H9 (cell line): ENCODE results near the gene ENTPD6. TPM values are rescaled to one million over a fixed set of nuclear protein-coding genes. Genes with fewer than 3 reads are reported as not detected.

Source experiments
- DNase-seq: peaks from one replicate; pipeline ENCODE4 v3.0.0-alpha.2; 2017
- H2AFZ ChIP-seq: one replicate; pipeline ENCODE4 v1.6.1; 2013; ENCODE audit warnings: mild to moderate bottlenecking, low read length, control low read depth, moderate library complexity
- H2AK5ac ChIP-seq: 2 replicates; pipeline ENCODE4 v1.6.1; 2013; ENCODE audit warnings: low read length, control low read depth, mixed read lengths; ENCODE audit not compliant: insufficient read length
- H2BK120ac ChIP-seq: one replicate; pipeline ENCODE4 v1.6.1; 2013; ENCODE audit warnings: low read depth, mild to moderate bottlenecking, low read length, control low read depth, inconsistent platforms; ENCODE audit not compliant: poor library complexity, severe bottlenecking
- H2BK12ac ChIP-seq: 2 replicates; pipeline ENCODE4 v1.6.1; 2013; ENCODE audit warnings: low read length, control low read depth, mixed read lengths, low read depth; ENCODE audit not compliant: insufficient read length
- H2BK15ac ChIP-seq: 2 replicates; pipeline ENCODE4 v1.6.1; 2013; ENCODE audit warnings: low read depth, low read length, control low read depth
- H2BK20ac ChIP-seq: one replicate; pipeline ENCODE4 v1.6.1; 2013; ENCODE audit warnings: low read depth, mild to moderate bottlenecking, low read length, control low read depth, inconsistent platforms; ENCODE audit not compliant: poor library complexity, severe bottlenecking
- H2BK5ac ChIP-seq: 2 replicates; pipeline ENCODE4 v1.6.1; 2013; ENCODE audit warnings: low read length, control low read depth, mixed read lengths; ENCODE audit not compliant: insufficient read length
- H3K14ac ChIP-seq: 2 replicates; pipeline ENCODE4 v1.6.1; 2013; ENCODE audit warnings: low read length, control low read depth; ENCODE audit not compliant: insufficient read depth
- H3K18ac ChIP-seq: 2 replicates; pipeline ENCODE4 v1.6.1; 2013; ENCODE audit warnings: low read depth, mild to moderate bottlenecking, mixed read lengths, low read length, control low read depth; ENCODE audit not compliant: insufficient read length
- H3K23ac ChIP-seq: 2 replicates; pipeline ENCODE4 v1.6.1; 2013; ENCODE audit warnings: low read length, control low read depth, mixed read lengths, low read depth; ENCODE audit not compliant: insufficient read length
- H3K23me2 ChIP-seq: 2 replicates; pipeline ENCODE4 v1.6.1; 2013; ENCODE audit warnings: low read depth, mild to moderate bottlenecking, mixed read lengths, low read length, control low read depth; ENCODE audit not compliant: insufficient read length, poor library complexity, severe bottlenecking
- H3K27ac ChIP-seq: 2 replicates; pipeline ENCODE4 v1.5.1; 2013; ENCODE audit warnings: low read length, control low read depth, mixed read lengths, low read depth; ENCODE audit not compliant: insufficient read length
- H3K27me3 ChIP-seq: 2 replicates; pipeline ENCODE4 v1.6.1; 2013; ENCODE audit warnings: low read length, control low read depth, inconsistent platforms; ENCODE audit not compliant: insufficient read depth
- H3K4ac ChIP-seq: 2 replicates; pipeline ENCODE4 v1.6.1; 2013; ENCODE audit warnings: low read depth, mild to moderate bottlenecking, control low read depth, inconsistent platforms, low read length, moderate library complexity
- H3K4me1 ChIP-seq: 2 replicates; pipeline ENCODE4 v1.6.1; 2013; ENCODE audit warnings: low read length, control low read depth, inconsistent platforms; ENCODE audit not compliant: insufficient read depth
- H3K4me2 ChIP-seq: 2 replicates; pipeline ENCODE4 v1.6.1; 2013; ENCODE audit warnings: low read length, control low read depth, mixed read lengths; ENCODE audit not compliant: insufficient read length, insufficient read depth
- H3K56ac ChIP-seq: 2 replicates; pipeline ENCODE4 v1.6.1; 2013; ENCODE audit warnings: low read depth, mild to moderate bottlenecking, mixed read lengths, low read length, control low read depth; ENCODE audit not compliant: insufficient read length
- H3K79me1 ChIP-seq: 2 replicates; pipeline ENCODE4 v1.6.1; 2013; ENCODE audit warnings: low read depth, mild to moderate bottlenecking, moderate library complexity, low read length, control low read depth, inconsistent platforms; ENCODE audit not compliant: insufficient read depth, poor library complexity, severe bottlenecking
- H3K79me2 ChIP-seq: 2 replicates; pipeline ENCODE4 v1.6.1; 2013; ENCODE audit warnings: low read length, control low read depth, inconsistent platforms; ENCODE audit not compliant: insufficient read depth
- H3K9ac ChIP-seq: 2 replicates; pipeline ENCODE4 v1.6.1; 2013; ENCODE audit warnings: low read length, control low read depth, mixed read lengths; ENCODE audit not compliant: insufficient read length; ENCODE audit errors: extremely low read depth
- H3K9me3 ChIP-seq: one replicate; pipeline ENCODE4 v1.6.1; 2013; ENCODE audit warnings: low read depth, low read length, inconsistent platforms; ENCODE audit not compliant: control insufficient read depth
- H3T11ph ChIP-seq: one replicate; pipeline ENCODE4 v1.6.1; 2013; ENCODE audit warnings: mild to moderate bottlenecking, low read length, control low read depth, inconsistent platforms
- H4K20me1 ChIP-seq: one replicate; pipeline ENCODE4 v1.6.1; 2013; ENCODE audit not compliant: control insufficient read depth, insufficient read length, insufficient read depth
- H4K5ac ChIP-seq: 2 replicates; pipeline ENCODE4 v1.6.1; 2013; ENCODE audit warnings: low read depth, mild to moderate bottlenecking, mixed read lengths, low read length, control low read depth; ENCODE audit not compliant: insufficient read length
- H4K8ac ChIP-seq: replicated peaks from 2 replicates; pipeline ENCODE4 v1.6.1; 2013; ENCODE audit warnings: low read length, control low read depth, mixed read lengths, low read depth; ENCODE audit not compliant: insufficient read length
- H4K91ac ChIP-seq: 2 replicates; pipeline ENCODE4 v1.6.1; 2013; ENCODE audit warnings: low read depth, mild to moderate bottlenecking, moderate library complexity, mixed read lengths, low read length, control low read depth; ENCODE audit not compliant: insufficient read length
- H3K27ac Mint-ChIP-seq, 3 experiments: 2 replicates in 2 of 3; 3 replicates in 1 of 3; pipeline ENCODE4 v1.8.0; 2020 to 2021; ENCODE audit warnings: mixed read lengths in 3 of 3, mild to moderate bottlenecking in 1 of 3, moderate library complexity in 1 of 3
- H3K27me3 Mint-ChIP-seq: 2 replicates; pipeline ENCODE4 v1.8.0; 2021; ENCODE audit warnings: low read depth, mild to moderate bottlenecking, moderate library complexity, mixed read lengths
- H3K36me3 Mint-ChIP-seq, 3 experiments: 2 replicates in 2 of 3; 3 replicates in 1 of 3; pipeline ENCODE4 v1.8.0; 2020 to 2021; ENCODE audit warnings: low read depth in 3 of 3, mixed read lengths in 3 of 3; ENCODE audit not compliant: insufficient read depth in 1 of 3
- H3K4me1 Mint-ChIP-seq, 2 experiments: 2 replicates each; pipeline ENCODE4 v1.8.0; 2020; ENCODE audit warnings: mixed read lengths in 2 of 2
- H3K4me3 Mint-ChIP-seq, 2 experiments: 2 replicates in 1 of 2; 3 replicates in 1 of 2; pipeline ENCODE4 v1.8.0; 2020 to 2021; ENCODE audit warnings: mild to moderate bottlenecking in 2 of 2, mixed read lengths in 2 of 2, moderate library complexity in 1 of 2
- H3K9me3 Mint-ChIP-seq, 2 experiments: 2 replicates in 1 of 2; 3 replicates in 1 of 2; pipeline ENCODE4 v1.8.0; 2020; ENCODE audit warnings: mild to moderate bottlenecking in 2 of 2, mixed read lengths in 2 of 2, moderate library complexity in 1 of 2
- CTCF ChIP-seq: fragments of 200-600 bp; sonication (generic); conservative IDR thresholded peaks from 3 replicates; pipeline ENCODE4 v1.8.0; 2021; ENCODE audit warnings: antibody characterized with exemption, mild to moderate bottlenecking
- WGBS: extraction: QIAGEN DNeasy Blood & Tissue Kit; methylation state at CpG from one replicate; pipeline ENCODE4 v1.1.7; 2013; ENCODE audit warnings: missing lambda C conversion rate, low lambda C conversion rate, mixed read lengths; ENCODE audit not compliant: insufficient read length; ENCODE audit errors: extremely low coverage; 5-methylcytosine and 5-hydroxymethylcytosine counted together
- total RNA-seq: library from RNA; stranded (reverse); gene quantifications from 2 replicates; pipeline ENCODE4 v1.2.1, GENCODE V29; 2021

The ENTPD6 gene
- total RNA-seq, 1 experiment from 2014 or later: 57.4 TPM

GRCh38 chr20:25246182-25246999 is 50.9 kb downstream of the ENTPD6 start:
- no peak overlapping the region for H2AFZ ChIP-seq

More at GRCh38 chr20:25246182-25246999, 50.9 kb downstream of the ENTPD6 start:
- Histone ChIP-seq H4K91ac (no peak overlapping the region), H3K9ac (no peak overlapping the region), H3T11ph (no peak overlapping the region), H3K4me2 (peak overlapping the region; percentile 60), H3K27ac (no peak overlapping the region), H4K20me1 (no peaks in the 10 kb centered on the region), H3K79me1 (no peaks in the 10 kb centered on the region), H2BK20ac (no peak overlapping the region), H3K14ac (no peak overlapping the region), H4K8ac (no peak overlapping the region), H2BK15ac (no peak overlapping the region), H3K56ac (no peak overlapping the region), H3K18ac (no peak overlapping the region), H3K4ac (no peak overlapping the region), H3K79me2 (peaks cover 5% of the 10 kb centered on the region; the same call in 1 of the 2 replicates), H3K4me1 (no peaks in the 10 kb centered on the region), H3K23ac (no peak overlapping the region), H2AK5ac (no peak overlapping the region), H2BK120ac (no peak overlapping the region), H2BK12ac (no peak overlapping the region), H3K23me2 (peaks cover 6% of the 10 kb centered on the region), H3K9me3 (no peaks in the 10 kb centered on the region), H2BK5ac (no peak overlapping the region), H4K5ac (no peak overlapping the region), H3K27me3 (no peaks in the 10 kb centered on the region; the same call in 1 of the 2 replicates)
- H3K36me3 Mint-ChIP-seq: peaks cover 2 to 6% (median 2%) of the 10 kb centered on the region in 3 experiments; a peak in 3 of 7 replicates
- peak overlapping the region; percentile 85 to 90 for H3K4me3 Mint-ChIP-seq
- no peak for TF ChIP-seq CTCF
- peaks cover 14% of the 10 kb centered on the region for H3K27me3 Mint-ChIP-seq
- H3K9me3 Mint-ChIP-seq: peaks cover 2 to 6% of the 10 kb centered on the region in 2 experiments; a peak in 3 of 5 replicates
- WGBS: no CpG with 5 or more reads among the region's 9 CpGs
- no peak overlapping the region for H3K27ac Mint-ChIP-seq
- peak; percentile 8 for DNase-seq
- peaks cover 48 to 51% of the 10 kb centered on the region in 2 experiments for H3K4me1 Mint-ChIP-seq
